Tibial nerve (tissue), 4 donors: ENCODE data around the gene ZNF708. TPM values are rescaled to one million over a fixed set of nuclear protein-coding genes. Genes with fewer than 3 reads are reported as not detected.

ENCODE experiments used
- DNase-seq, 2 donors: peaks; one replicate each; pipeline ENCODE4 v3.0.0-alpha.2; 2019; ENCODE audit warnings: low spot score in 2 of 2
- H3K27ac ChIP-seq, 4 donors: fragments of 200-600 bp; sonication (generic) in 3 of 4; one replicate each; pipeline ENCODE4 v1.5.1; 2017 to 2019; ENCODE audit warnings: mild to moderate bottlenecking in 1 of 4
- H3K27me3 ChIP-seq, 2 donors: fragments of 200-600 bp; sonication (generic) in 1 of 2; one replicate each; pipeline versions ENCODE4 v1.5.1 to v1.6.0; 2017 to 2019
- H3K36me3 ChIP-seq, 3 donors: fragments of 200-600 bp; sonication (generic); one replicate each; pipeline ENCODE4 v1.5.1; 2018 to 2019
- H3K4me1 ChIP-seq, 4 donors: fragments of 200-600 bp; sonication (generic) in 3 of 4; one replicate each; pipeline ENCODE4 v1.5.1; 2017 to 2019
- H3K4me3 ChIP-seq, 4 donors: fragments of 200-600 bp; sonication (generic) in 3 of 4; one replicate each; pipeline ENCODE4 v1.5.1; 2017 to 2019; ENCODE audit warnings: mild to moderate bottlenecking in 1 of 4, moderate library complexity in 1 of 4
- H3K9me3 ChIP-seq, 4 donors: fragments of 200-600 bp; sonication (generic) in 3 of 4; one replicate each; pipeline ENCODE4 v1.5.1; 2017 to 2019
- EP300 ChIP-seq, 2 donors: sonication (generic); formaldehyde crosslinking; IDR thresholded peaks; one replicate each; pipeline ENCODE4 v1.6.1; 2017; ENCODE audit warnings: antibody characterized with exemption in 2 of 2, mild to moderate bottlenecking in 1 of 2
- POLR2A ChIP-seq, 2 donors: fragments of 450-650 bp; IDR thresholded peaks; one replicate each; pipeline ENCODE4 v1.6.1; 2017; ENCODE audit warnings: antibody characterized with exemption in 2 of 2, mild to moderate bottlenecking in 2 of 2, moderate library complexity in 2 of 2
- WGBS, 2 donors: methylation state at CpG; one replicate each; pipeline ENCODE4 v1.1.5; 2018; 5-methylcytosine and 5-hydroxymethylcytosine counted together
- total RNA-seq, 4 donors: library from RNA; depleted of rRNA; stranded (reverse); fragments of >200 nt; gene quantifications; one replicate each; pipeline ENCODE4 v1.1.0, GENCODE V29; 2016
- TF ChIP-seq, protein P1 (sequence below), 5 experiments: fragments of 200-600 bp in 3 of 5; fragments of 450-650 bp in 2 of 5; sonication (generic) in 3 of 5; IDR thresholded peaks; one replicate each; pipeline ENCODE4 v1.5.1; 2016 to 2019; ENCODE audit warnings: antibody characterized with exemption in 5 of 5, mild to moderate bottlenecking in 3 of 5, moderate library complexity in 2 of 5

ZNF708 gene
- total RNA-seq, 4 donors from 2014 or later: 32.4 to 48.2 (median 39.9) TPM

DNA sequence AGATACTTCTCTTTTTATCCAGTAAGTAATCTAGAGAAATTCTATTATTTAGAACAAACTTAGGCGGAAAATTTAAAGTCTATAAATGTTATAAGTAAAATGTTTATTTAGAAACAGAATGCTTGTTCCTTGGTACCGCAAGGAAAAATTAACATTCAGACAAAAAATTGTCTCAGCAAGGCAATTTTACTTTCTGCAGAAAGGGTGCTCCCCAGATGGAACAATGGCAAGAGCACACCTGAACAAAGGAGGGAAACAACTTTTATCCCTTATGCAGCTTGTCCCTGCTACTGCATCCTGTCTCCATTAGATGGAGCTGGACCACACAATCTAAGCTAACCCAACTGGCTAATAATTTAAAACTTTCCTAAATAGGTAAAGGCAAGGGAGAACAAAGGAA is 6.5 kb upstream of the ZNF708 start:
- H3K27me3 ChIP-seq: no peaks in the 10 kb centered on the region
- TF ChIP-seq, protein P1, sequence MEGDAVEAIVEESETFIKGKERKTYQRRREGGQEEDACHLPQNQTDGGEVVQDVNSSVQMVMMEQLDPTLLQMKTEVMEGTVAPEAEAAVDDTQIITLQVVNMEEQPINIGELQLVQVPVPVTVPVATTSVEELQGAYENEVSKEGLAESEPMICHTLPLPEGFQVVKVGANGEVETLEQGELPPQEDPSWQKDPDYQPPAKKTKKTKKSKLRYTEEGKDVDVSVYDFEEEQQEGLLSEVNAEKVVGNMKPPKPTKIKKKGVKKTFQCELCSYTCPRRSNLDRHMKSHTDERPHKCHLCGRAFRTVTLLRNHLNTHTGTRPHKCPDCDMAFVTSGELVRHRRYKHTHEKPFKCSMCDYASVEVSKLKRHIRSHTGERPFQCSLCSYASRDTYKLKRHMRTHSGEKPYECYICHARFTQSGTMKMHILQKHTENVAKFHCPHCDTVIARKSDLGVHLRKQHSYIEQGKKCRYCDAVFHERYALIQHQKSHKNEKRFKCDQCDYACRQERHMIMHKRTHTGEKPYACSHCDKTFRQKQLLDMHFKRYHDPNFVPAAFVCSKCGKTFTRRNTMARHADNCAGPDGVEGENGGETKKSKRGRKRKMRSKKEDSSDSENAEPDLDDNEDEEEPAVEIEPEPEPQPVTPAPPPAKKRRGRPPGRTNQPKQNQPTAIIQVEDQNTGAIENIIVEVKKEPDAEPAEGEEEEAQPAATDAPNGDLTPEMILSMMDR (IDR thresholded peaks at IDR 0.05): no peak
- TF ChIP-seq POLR2A (IDR thresholded peaks at IDR 0.05): no peak
- no peak for TF ChIP-seq EP300 (IDR thresholded peaks at IDR 0.05)
- H3K4me1 ChIP-seq: no peaks in the 10 kb centered on the region
- H3K36me3 ChIP-seq: no peaks in the 10 kb centered on the region
- whole genome bisulfite sequencing, 2 donors: 48 to 74% methylated on average over 2 of the region's 2 CpGs
- H3K4me3 ChIP-seq: no peak overlapping the region
- no peak for DNase-seq
- peaks cover 0 to 51% (median 8%) of the 10 kb centered on the region in 4 donors for H3K9me3 ChIP-seq
- H3K27ac ChIP-seq: no peak overlapping the region

DNA sequence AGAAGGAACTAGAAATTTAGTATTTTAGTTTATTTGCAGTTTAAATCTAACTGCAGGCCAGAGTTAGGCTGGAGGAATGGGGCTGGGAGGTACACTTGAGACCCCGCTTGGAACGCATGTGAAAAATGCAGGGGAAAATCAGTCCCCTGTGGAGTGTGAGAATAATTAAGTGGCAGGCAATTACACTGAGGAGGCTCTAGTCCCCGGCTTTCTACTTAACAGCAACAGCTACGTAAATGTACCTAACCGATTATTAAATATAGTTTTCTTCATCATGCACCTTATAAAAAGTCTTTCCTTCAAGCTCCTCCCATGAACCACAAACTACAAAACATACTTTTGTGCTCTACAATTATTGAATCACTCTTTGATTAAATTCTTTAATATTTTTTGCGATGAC is 804 bp downstream of the ZNF708 start:
- H3K36me3 ChIP-seq: peaks cover 0 to 20% (median 8%) of the 10 kb centered on the region in 3 donors
- no peaks in the 10 kb centered on the region for H3K27me3 ChIP-seq
- WGBS, 2 donors: 3 to 4% methylated on average over 6 of the region's 6 CpGs
- peaks cover 0 to 32% (median 4%) of the 10 kb centered on the region in 4 donors for H3K4me1 ChIP-seq
- no peak for DNase-seq
- TF ChIP-seq EP300 (IDR thresholded peaks at IDR 0.05) (no peak), POLR2A (IDR thresholded peaks at IDR 0.05) (no peak)
- TF ChIP-seq, protein P1 (IDR thresholded peaks at IDR 0.05): no peak
- H3K9me3 ChIP-seq: peaks cover 0 to 5% (median 0%) of the 10 kb centered on the region in 4 donors
- H3K4me3 ChIP-seq: peak overlapping the region; percentile 50 to 86 (median 70)
- peak overlapping the region; percentile 73 to 98 (median 94) for H3K27ac ChIP-seq

DNA sequence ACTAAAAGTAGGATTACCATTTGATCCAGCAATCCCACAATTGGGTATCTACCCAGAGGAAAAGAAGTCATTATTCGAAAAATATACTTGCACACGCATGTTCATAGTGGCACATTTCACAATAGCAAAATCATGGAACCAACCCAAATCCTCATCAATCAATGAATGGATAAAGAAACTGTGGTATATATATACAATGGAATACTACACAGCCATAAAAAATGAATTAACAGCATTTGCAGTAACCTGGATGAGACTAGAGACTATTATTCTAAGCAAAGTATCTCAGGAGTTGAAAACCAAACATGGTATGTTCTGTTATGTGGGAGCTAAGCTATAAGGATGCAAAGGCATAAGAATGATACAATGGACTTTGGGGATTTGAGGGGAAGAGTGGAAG is 3.0 kb downstream of the ZNF708 start:
- no peak for DNase-seq
- Histone ChIP-seq H3K4me1 (peaks cover 0 to 54% (median 14%) of the 10 kb centered on the region in 4 donors), H3K27ac (no peak overlapping the region), H3K9me3 (peaks cover 0 to 5% (median 0%) of the 10 kb centered on the region in 4 donors), H3K27me3 (no peaks in the 10 kb centered on the region), H3K4me3 (no peak overlapping the region), H3K36me3 (peaks cover 0 to 20% (median 8%) of the 10 kb centered on the region in 3 donors)
- WGBS, 2 donors: 66 to 99% methylated on average over 2 of the region's 2 CpGs
- TF ChIP-seq POLR2A (IDR thresholded peaks at IDR 0.05): no peak

DNA sequence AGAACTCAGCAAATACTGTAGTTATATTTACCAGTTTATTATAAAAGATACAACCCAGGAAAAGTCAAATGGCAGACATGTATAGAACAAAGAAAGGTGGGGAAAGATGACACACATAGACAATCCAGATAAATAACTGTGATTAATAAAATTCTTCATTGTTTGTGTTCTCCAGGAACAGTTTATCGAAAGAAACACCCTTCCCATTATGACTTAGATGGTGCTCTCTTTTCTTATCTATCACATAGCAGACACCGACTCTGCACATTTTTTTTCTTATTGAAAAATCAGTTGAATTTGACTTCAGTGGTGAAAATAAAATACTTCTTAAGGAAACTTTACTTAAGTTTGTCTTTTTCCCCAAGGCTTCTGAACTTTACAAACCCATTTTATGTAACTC is 6.2 kb downstream of the ZNF708 start:
- WGBS, 2 donors: 52 to 60% methylated on average over 2 of the region's 2 CpGs
- H3K27ac ChIP-seq: peak overlapping the region; percentile 46 to 87 (median 76)
- no peak overlapping the region for H3K4me3 ChIP-seq
- DNase-seq: no peak
- H3K36me3 ChIP-seq: peaks cover 0 to 20% (median 8%) of the 10 kb centered on the region in 3 donors
- TF ChIP-seq, protein P1 (IDR thresholded peaks at IDR 0.05): no peak
- TF ChIP-seq POLR2A (IDR thresholded peaks at IDR 0.05): no peak
- TF ChIP-seq EP300 (IDR thresholded peaks at IDR 0.05): no peak
- H3K27me3 ChIP-seq: no peaks in the 10 kb centered on the region
- peaks cover 0 to 57% (median 12%) of the 10 kb centered on the region in 4 donors for H3K4me1 ChIP-seq
- peaks cover 0 to 5% (median 0%) of the 10 kb centered on the region in 4 donors for H3K9me3 ChIP-seq

DNA sequence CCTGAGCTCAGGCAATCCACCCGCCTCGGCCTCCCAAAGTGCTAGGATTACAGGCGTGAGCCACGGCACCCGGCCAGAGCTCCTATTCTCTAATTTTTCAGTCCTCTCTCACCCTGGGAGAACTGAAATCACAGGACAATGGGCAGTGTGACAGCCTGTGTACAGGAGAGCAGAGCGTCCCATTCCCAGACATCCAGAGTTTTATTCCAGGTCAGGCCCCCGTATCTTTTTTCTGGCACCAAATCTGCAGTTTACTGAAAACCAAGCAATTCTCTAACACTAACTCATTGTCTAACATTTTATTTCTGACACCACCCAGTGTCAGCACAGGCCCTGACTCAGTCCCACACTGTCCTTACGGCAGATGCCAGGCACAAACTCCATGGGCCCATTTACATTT is 6.7 kb downstream of the ZNF708 start:
- no peaks in the 10 kb centered on the region for H3K27me3 ChIP-seq
- peak overlapping the region; percentile 46 to 87 (median 76) for H3K27ac ChIP-seq
- H3K4me1 ChIP-seq: peaks cover 0 to 56% (median 10%) of the 10 kb centered on the region in 4 donors
- DNase-seq: peak; percentile 45
- peaks cover 0 to 20% (median 8%) of the 10 kb centered on the region in 3 donors for H3K36me3 ChIP-seq
- peak in 1 of 2 donors; percentile 65 for TF ChIP-seq EP300 (IDR thresholded peaks at IDR 0.05)
- no peak for TF ChIP-seq POLR2A (IDR thresholded peaks at IDR 0.05)
- TF ChIP-seq, protein P1 (IDR thresholded peaks at IDR 0.05): no peak
- no peak overlapping the region for H3K4me3 ChIP-seq
- H3K9me3 ChIP-seq: peaks cover 0 to 5% (median 0%) of the 10 kb centered on the region in 4 donors
- 29 to 51% methylated on average over 8 of the region's 8 CpGs for WGBS, 2 donors
